Cardiac muscle cell (in vitro differentiated cells and primary cell): ENCODE data around the gene GRHL3. TPM values are rescaled to one million over a fixed set of nuclear protein-coding genes. Genes with fewer than 3 reads are reported as not detected.

ENCODE experiments used
- DNase-seq, 2 donors: peaks; one replicate each; pipeline versions ENCODE4 v3.0.0 to v3.0.0-alpha.2; 2010 to 2017; ENCODE audit warnings: low read depth in 1 of 2, low spot score in 1 of 2
- H3K27ac ChIP-seq: fragments of 200-600 bp; sonication (generic); 2 replicates; pipeline ENCODE4 v1.5.1; 2016
- H3K27me3 ChIP-seq: fragments of 200-600 bp; sonication (generic); 2 replicates; pipeline ENCODE4 v1.6.0; 2016; ENCODE audit warnings: control low read depth
- H3K36me3 ChIP-seq: fragments of 200-600 bp; sonication (generic); 2 replicates; pipeline ENCODE4 v1.5.1; 2016; ENCODE audit warnings: control low read depth
- H3K4me1 ChIP-seq: fragments of 200-600 bp; sonication (generic); 2 replicates; pipeline ENCODE4 v1.8.1; 2017; ENCODE audit warnings: low read depth, mild to moderate bottlenecking, mixed run types
- H3K4me3 ChIP-seq: fragments of 200-600 bp; sonication (generic); 2 replicates; pipeline ENCODE4 v1.5.1; 2016; ENCODE audit warnings: mild to moderate bottlenecking
- H3K9me3 ChIP-seq: fragments of 200-600 bp; sonication (generic); 2 replicates; pipeline ENCODE4 v1.5.1; 2017; ENCODE audit warnings: low read depth, mild to moderate bottlenecking, control low read depth
- CTCF ChIP-seq: IDR thresholded peaks from 2 replicates; pipeline ENCODE4 v1.5.1; 2012; ENCODE audit warnings: low read depth, mild to moderate bottlenecking, low read length
- polyA plus RNA-seq: library from polyadenylated mRNA; unstranded; fragments of >200 nt; fragmentation: Nextera tagmentation; extraction: Ambion mirVana; gene quantifications from 2 replicates; pipeline ENCODE4 v1.2.1, GENCODE V29; 2016
- total RNA-seq: library from RNA; depleted of rRNA; stranded (reverse); fragments of >200 nt; gene quantifications from 2 replicates; pipeline ENCODE4 v1.2.3, GENCODE V29; 2016

Gene GRHL3
- total and polyA plus RNA-seq, 2 experiments from 2014 or later: 0.54 TPM; not detected in 1

- Histone ChIP-seq H3K27me3 (no peaks in the 10 kb centered on the region), H3K36me3 (no peaks in the 10 kb centered on the region), H3K9me3 (no peaks in the 10 kb centered on the region), H3K4me3 (no peak overlapping the region), H3K4me1 (no peaks in the 10 kb centered on the region), H3K27ac (no peak overlapping the region)
- TF ChIP-seq CTCF: no peak
- DNase-seq: no peak
These were observed 10.2 kb downstream of the GRHL3 start for GRCh38 chr1:24329331-24329730.

GRCh38 chr1:24329797-24330543 is 10.8 kb downstream of the GRHL3 start:
- Histone ChIP-seq H3K27me3 (no peaks in the 10 kb centered on the region), H3K27ac (no peak overlapping the region), H3K9me3 (no peaks in the 10 kb centered on the region), H3K36me3 (no peaks in the 10 kb centered on the region), H3K4me3 (no peak overlapping the region), H3K4me1 (no peaks in the 10 kb centered on the region)
- no peak for TF ChIP-seq CTCF
- peak in 1 of 2 donors; percentile 30 for DNase-seq

- TF ChIP-seq CTCF: no peak
- Histone ChIP-seq H3K4me3 (no peak overlapping the region), H3K27me3 (no peaks in the 10 kb centered on the region), H3K4me1 (no peaks in the 10 kb centered on the region), H3K9me3 (no peaks in the 10 kb centered on the region), H3K27ac (no peak overlapping the region), H3K36me3 (no peaks in the 10 kb centered on the region)
- DNase-seq: no peak
These were observed 13.0 kb downstream of the GRHL3 start for GRCh38 chr1:24331961-24332673.

GRCh38 chr1:24336075-24336474 is 16.9 kb downstream of the GRHL3 start:
- Histone ChIP-seq H3K4me1 (no peaks in the 10 kb centered on the region), H3K9me3 (no peaks in the 10 kb centered on the region), H3K27me3 (no peaks in the 10 kb centered on the region), H3K27ac (no peak overlapping the region), H3K36me3 (no peaks in the 10 kb centered on the region), H3K4me3 (no peak overlapping the region)
- no peak for TF ChIP-seq CTCF
- no peak for DNase-seq

GRCh38 chr1:24337455-24337854 is 18.3 kb downstream of the GRHL3 start:
- H3K4me3 ChIP-seq: no peak overlapping the region
- H3K4me1 ChIP-seq: no peaks in the 10 kb centered on the region
- no peaks in the 10 kb centered on the region for H3K9me3 ChIP-seq
- DNase-seq: no peak
- H3K36me3 ChIP-seq: no peaks in the 10 kb centered on the region
- TF ChIP-seq CTCF: no peak
- no peaks in the 10 kb centered on the region for H3K27me3 ChIP-seq
- H3K27ac ChIP-seq: no peak overlapping the region
